Stimulated activated CD4-positive, alpha-beta T cell treated with anti-CD3 and anti-CD28 coated beads, Interleukin-2, amount 100 ng/mL, for 4 hours (primary cell): Measurements from ENCODE around the gene GLI2.

Experiments used
- DNase-seq: peaks from one replicate; pipeline ENCODE4 v3.0.0-alpha.2; 2020; ENCODE audit warnings: low read depth

GLI2 gene

DNA sequence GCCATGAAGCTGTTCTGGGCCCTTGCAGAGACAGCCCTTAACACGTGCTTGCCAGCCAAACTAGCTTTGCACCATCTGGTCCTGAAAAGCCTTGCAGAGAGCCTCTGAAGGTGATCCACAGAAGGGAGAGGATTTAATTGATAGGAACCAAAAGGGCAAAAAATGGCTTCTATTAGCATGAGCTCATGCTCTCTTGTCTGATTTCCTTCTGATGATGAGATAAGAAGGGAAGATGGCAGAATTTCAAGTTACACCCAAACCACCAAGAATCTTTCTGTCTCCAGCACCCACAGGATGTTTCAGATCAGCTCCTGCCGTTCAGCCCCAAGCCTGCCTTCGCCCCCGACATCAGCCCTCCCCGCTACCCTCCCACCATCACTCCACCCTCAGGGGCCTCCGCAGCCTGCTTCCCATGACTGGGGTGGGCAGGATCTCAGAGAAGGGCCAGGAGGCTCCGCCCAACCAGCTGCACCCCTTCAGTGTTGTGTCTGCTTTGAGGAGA lies 23.4 kb upstream of the GLI2 start:
- DNase-seq = no peak

DNA sequence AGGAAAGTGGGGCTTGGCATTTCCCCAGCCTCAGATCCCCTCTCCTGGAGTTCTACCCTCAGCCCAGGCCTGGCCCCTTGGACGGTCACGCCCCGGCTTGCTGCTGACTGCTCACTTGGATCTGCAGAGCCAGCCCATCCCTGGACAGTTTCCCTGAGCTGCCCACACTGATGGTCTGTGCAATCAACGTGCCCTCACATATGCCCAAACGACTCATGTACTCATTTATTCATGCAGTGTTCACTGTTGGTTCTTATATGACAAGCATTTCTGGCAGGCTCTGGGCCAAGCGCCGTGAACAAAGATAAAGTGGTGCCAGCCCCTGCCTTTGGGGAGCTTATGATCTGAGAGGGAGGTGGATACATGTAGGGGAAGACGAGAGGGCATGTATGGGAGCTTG lies 20.3 kb upstream of the GLI2 start:
- no peak for DNase-seq

DNA sequence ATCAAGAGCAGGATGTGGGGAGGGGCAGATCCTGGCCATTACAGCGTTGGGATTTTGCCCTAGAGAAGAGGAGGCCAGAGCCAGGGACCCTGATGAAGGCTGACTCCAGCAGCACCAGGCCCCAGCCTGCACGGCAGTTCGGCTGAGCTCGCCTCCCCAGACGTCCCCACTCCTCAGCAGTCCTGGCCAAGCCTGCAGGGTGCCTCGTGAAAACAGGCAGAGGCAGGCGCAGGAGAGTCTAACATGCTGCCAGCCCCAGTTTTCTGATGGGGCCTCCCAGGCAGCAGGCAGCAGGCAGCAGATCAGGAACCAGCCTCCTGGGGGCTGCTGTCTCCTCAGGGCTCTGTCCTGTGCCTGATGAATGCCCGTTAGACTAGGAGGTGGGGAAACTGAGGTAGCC lies 19.7 kb upstream of the GLI2 start:
- no peak for DNase-seq

DNA sequence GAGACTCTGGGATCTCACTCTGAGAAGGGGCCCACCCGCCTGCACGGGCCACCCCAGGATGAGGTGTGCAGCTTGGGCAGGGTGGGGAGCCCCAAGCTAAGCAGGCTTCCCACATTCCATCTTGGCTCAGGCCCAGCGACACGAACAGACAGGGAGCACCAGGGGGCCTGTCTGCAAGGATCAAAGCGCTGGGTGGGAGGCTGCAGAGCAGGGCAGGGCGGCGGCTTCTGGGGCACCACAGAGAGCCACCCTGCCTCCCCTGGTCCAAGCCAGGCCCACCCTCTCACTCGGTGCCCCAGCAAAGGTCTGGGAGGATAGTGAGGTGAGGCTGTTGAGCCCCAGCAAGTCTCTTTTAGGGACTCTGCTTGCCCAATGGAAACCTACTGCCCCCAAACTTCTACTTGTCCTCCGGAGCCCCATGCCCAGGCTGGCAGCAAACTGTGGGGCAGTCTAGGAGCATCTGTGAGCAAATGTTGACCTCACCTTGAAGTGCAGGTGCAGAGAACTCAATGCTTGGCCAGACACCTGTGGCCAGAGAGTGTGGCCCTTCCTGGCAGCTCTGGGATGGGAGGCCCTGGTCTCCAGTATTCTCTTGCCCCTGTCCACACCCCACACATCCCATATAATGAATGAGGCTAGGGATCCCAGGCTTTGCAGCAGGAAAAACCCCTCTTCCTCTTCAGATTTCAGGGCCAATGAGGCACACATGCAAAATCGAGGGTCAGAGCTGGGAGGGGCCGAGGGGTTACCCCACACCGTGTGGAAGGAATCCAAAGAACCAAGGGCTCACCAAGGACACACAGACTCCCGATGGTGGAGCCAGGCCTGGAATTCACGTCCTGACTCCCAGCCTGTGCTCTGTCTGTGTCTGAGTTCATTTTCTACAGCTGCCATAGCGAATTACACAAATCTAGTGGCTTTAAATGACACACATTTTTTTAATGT lies 18.8 kb upstream of the GLI2 start:
- no peak for DNase-seq

DNA sequence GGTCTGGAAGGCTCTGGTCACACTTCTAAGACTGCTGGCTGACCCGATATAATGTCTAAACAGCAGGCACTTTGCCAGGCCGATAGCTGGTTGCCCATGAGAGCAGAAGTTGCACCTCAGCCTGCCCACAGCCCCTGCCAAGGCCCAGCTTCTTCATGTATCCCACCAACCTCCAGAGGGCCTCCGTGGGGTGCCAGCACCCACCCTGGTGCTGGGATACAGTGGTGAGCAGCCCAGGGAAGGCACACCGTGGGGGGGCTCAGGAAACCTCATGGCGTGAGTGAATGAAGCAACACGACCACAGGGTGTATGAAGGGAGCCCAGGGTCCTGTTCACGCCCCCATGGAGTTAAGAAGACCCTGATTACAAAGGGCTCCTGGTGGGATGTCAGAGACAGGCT lies 16.2 kb upstream of the GLI2 start:
- no peak for DNase-seq

DNA sequence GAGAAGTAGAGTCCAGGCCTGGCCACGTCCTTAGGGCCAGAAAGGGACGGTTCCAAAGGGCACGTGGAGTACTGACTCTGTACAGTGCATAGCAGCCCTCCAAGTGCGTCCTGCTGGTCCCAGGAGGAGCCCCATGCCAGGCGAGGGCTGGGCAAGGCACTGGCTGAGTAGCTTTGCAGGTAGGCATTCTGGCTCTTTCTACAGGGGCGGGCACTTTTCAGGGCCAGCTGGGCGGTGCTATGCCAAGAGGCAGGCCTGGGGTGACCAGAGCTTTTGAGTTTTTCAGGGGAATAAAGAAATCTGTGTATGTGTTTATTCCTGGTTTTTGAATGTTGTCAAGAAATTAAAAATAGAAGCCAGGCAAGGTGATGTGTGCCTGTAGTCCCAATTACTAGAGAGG lies 15.4 kb upstream of the GLI2 start:
- no peak for DNase-seq

DNA sequence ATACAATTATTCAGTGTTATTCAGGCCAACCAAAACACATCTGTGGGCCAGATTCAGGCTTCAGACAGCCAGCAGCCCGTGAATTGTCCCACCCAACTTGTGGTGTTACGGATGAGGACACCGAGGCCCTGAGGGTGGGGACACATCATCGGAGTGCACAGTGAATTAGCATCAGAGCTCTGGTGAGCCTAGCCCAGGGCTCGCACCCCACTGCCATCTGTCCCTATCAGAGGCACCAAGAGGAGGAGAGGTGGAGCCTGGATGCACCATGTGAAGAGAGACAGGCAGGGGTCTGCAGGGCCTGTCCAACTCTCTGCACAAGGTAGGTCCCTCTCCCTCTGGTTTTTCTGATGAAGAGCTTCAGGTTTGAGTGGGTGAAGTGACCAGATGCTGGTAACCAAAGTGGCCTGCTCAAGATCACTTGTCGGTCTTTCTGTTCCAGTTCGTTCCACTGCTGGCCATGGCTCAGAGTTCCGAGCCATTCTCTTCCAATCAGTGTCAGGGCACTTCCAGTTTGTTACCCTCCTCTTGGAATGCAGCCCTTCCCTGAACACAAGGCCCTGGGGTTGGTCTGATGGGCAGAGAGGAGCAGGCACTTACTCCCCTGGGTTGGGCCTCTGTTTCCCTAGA lies 14.8 kb upstream of the GLI2 start:
- DNase-seq = no peak

DNA sequence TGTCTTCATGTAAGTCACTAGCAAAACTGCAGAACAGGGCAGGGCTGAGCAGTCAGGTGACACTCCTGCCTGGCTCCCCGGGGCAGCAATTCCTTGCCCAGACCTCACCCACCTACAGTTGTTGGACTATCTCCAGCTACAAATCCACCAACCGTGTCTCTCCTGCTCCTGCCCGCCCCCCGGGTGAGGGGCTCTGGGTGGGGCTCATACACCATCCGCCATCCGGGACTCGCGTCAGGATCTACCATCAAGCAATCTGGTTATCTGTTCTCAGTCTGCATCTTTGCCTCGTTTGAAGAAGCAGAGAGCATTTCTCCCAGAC lies 13.5 kb upstream of the GLI2 start:
- DNase-seq = no peak

DNA sequence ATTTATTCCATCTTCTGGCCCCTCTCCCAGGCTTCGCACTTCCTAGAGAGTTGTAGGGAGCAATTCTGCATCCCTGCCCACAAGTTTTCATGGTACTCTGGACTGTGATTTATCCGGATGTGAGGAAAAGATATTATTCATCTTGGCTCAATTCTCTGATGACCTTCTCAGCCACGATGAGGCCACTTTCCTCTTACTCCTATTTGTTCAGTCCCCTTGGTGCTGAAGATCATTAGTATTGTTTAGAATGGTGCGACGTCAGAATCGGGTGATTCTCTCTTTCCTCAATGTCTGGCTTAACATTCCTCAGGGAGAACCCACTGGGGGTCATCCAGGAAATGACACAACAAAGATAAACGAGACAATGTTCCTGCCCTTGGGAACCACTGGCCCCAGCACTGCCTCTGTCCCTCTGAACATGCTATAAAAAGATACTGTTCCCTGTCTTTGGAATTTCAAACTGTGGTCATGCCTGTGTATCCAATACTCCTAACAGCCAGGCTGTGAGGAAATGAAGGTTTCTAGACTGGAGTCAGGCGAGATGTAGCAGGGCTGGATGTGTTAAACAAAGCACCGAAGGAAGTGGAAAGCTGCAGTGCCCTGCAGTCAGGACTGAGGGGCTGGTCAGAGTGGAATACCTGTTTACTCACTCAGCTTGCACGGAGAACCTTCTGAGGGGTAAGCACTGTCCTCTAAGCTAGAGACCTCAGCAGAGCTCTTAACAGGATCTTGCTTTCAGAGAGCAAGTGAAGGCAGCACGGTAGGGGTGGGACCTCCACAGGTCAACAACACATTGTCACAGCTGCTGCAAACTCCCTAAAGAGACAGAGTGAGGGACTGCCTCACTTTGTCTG lies 12.9 kb upstream of the GLI2 start:
- no peak for DNase-seq

DNA sequence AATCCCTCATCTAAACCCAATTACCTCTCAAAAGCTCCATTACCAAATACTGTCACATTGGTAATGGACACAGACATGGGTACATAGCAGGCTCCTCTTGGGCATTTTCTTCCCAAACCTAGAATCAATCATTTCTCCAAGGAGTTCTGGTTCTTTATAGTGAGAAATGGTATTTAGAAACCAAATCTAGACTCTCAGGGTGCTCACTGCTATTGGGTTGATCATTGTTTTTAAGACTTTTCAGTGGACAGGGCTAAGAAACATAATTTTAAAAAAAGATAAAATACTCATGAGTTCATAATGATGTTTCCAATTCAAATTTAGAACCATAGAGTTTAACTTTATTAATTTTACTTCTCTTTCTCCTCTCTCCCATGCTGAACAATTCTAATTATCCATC lies 9.4 kb upstream of the GLI2 start:
- DNase-seq = no peak

DNA sequence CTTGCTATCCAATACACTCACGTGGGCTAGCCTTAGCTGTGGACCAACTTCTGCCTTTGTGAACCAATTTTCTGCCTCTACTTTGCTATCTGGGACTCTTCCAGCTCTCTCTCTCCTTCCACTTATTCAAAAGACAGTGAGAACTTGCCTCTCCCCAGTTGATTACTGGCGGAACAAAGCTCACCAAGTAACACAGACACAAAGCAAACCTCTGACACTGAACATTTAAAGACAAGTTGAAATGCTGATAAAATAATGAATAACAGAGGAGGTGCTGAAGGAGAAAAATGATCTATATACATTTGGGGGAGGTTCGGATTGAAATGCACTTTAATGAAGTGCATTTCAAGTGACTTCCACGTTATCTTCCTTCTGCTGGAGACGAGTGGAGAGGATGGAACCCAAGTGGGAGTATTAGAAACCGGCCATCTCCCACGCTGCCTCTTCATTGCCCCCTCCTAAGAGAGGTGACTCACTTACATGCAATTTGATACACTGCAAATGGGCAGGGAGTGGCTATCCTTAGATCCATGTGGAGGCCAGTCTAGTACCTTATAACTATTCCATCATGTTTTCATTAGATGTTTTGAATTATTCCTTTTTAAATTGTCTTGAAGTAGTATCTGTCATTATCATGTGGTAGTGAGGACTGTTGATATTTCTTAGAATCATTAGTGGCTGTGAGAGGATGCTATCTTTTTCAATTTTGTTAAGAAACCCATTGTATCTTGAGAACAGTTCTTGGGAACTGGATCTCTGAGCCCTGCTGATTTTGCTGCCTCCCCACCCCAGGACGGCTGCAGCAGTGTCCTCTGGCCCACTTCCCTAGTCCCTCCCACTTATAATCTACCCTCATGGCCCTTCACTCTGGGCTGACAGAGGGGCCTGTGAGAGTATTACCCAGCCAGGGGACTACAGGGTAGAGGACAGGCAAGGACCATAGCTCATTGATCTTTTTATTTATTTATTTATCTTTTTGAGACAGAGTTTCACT lies 6.0 kb upstream of the GLI2 start:
- no peak for DNase-seq

DNA sequence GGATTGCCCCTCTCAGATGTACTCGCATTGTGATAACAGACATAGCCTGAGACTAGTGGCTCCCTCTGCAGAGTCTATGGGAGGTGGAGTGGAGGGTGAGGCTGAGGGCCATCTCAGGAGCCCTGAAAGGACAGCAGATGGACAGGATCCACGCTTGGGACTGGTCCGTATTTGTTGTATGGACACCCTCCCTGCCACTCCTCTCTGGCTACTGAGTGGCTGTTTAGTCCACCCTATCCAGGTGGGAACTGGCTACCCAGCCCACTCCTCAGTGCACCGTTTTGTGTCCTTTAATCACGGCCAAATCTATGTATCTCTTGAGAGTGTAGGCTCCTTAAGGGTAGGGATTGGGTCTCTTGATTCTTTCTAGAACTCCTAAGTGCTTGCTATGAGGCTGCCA lies 4.5 kb upstream of the GLI2 start:
- no peak for DNase-seq

DNA sequence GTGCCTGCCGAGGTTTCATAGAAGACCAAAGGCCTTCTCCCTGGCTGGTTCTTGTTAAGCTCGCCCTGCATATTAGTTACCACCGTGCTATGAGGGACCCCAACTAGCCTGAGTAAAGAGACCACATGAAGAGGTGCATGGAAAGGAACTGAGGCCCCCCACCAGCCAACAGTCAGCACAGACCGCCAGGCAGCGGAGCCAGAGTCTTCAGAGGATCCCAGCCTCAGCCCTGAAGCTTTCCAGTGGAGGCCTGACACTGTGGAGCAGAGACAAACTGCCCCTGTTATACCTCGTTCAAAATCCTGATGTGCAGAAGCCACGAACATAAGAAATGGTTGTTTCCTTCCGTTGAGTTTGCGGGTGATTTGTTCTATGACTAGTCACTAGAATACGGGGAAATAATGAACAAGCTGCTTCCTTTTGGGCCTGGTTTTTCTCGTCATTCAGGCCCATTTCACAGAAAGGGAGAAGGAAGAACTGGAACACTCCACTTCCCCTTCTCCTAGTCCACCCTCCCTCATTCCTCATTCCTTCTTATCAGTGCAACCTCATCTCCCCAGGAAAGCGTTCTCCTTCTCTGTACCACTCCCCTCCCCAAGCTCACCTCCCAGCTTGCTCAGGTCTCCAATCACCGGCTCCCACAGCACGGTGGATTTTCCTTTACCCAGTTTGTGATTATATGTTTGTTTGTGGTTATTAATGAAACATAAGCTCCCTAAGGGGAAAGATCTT lies 3.0 kb upstream of the GLI2 start:
- no peak for DNase-seq

DNA sequence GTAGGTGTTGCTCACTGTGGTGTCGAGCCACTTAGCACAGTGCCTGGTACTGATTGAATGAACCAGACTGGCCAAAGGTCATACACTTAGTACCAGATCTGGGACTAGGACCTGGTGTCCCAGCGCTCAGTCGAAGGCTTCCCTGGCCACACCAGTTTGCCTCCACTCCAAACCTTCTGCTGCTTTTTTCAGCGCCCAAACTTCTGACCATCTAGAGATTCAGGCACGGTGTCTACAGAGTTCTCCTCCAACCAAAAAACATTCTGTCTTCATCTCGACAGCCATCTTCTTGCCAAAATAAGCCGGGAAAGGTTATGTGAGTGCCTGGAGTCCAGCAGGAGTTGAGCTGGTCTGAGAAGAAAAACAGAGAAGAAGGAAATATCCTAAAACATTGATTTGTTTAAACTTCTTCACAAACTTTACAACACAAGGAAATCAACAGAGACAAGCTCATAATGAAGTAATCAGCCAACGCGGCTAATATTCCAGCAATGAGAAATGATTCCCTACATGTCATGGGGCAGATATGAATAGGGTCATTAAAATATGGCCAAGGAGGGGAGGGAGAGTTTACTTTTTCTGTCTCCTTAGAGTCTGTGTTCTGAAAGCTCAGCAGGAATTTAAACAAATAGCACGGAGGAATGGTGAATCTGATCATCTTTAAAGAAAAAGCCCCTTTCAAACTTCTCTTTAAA lies 2.3 kb upstream of the GLI2 start:
- DNase-seq = no peak

DNA sequence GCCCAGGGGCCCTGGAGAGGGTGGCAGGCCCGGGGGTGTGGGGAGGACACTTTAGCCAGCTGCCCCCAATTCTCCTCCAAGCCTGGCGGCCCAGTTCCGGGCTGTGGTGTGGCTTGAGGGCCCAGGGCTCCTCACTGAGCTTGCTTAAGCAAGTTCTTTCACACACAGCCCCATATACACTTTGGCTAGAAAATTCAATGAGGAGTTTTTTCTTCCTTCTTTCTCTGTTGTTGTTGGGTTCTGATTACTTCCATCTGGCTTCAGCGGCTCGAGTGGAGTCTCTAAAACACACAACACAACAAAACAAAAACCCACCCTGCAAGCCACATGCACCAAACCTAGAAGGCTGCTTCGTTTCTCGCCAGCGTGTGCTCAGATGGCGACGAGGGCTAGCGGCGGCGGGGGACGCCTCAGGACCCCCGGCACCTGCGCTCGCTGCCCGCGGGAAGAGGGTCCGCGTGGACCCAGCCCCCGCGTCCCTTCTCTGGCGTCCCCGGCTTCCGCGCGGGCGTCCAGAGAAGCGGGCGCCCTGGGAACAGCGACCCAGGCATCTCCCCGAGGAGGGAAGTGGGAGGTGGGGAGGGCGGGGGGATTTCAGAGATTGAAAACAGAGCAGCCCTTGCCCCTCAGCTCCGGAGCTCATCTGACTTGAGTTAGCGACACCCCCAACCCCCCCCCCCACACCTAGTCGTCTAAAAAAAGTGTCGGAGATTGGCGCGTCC lies 577 bp upstream of the GLI2 start:
- DNase-seq = no peak

DNA sequence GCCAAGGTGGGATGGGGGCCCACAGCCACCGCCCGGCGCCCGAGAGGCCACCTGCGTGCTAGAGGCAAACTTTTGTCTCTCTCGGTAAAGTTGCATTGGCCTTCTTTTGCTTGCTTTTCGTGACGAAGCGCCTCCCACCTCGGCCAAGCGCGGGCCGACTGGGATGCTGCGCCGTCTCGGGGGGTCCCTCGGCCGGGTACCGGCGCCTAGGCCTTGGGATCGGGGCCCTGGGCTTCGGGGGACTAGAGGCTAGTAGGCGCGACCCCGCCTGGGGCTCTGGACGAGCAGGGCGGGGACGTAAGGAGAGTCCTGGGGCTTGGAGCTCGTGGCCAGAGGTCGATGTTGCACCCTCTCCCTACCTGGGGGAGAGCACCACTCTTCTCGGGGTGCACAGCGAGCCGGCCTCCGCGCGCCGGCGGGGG lies 545 bp downstream of the GLI2 start:
- no peak for DNase-seq

DNA sequence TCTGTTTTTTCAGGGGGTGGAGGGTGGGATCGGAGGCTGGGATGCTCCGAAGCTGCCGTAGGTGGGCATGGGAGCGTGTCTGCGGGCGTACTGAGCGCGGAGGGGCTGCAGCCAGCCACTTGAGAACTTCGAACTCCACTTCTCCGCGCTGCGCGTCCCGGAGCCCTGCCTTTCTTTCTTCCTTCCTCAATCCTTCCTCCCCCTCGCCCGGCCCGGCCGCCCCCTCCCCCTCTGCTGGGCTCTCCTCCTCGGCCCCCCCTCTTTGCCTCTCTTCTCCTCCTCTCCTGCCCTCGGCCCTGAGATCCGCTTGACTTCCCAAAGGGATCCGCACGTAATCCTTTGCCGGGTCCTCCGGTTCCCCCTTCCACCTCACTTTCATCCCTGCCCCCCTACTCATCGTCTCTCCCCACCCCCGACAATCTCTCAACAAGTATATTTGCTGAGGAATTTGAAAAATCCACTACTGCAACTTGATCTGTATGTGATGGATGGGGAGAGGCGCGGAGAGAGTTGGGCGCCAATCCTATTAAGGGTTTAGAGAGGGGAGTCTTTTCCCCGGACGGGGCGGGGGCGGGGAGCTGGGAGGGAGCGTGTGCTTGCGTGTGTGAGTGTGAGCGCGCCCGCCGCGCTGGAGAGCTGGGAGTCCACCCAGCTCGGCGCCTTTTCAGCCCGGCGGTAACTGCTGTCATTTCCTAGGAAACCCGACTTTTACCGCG lies 1.1 kb downstream of the GLI2 start:
- DNase-seq = no peak

DNA sequence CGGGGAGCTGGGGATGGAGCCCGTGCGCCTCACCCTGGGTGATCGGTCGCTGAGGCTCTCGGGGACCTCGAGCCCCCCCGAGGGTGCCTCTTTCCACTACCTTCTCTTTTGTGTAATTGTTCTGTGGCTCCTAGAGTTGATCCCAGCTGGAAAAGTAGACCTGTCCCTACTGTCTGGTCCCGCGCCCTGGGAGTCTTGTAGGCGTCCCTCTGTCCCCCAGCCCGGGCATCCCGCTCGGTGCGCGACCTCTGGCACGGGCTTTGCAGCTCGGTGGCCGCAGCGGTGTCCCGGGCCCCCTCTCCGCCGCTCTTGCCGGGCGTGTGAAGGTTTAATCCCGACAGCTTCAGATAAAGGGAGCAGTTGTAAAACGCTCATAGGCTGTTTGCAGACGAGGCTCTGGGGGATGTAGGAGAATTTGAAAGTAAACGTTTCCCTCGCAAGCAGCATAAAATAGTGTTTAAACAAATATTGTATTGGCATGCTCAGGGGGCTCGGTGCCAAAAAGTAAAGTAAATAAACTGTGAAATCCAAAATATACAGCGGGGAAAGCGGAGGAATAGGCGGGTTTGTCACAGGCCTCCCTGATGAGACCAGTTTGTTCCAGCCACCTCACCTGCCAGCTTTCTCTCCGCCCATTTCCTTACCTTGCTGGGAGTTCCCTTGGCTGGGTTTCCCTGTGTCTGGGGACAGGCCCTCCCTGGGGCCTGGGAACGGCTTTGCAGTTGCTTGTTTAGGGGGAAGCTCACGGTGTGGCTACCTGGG lies 1.9 kb downstream of the GLI2 start:
- DNase-seq = no peak
